Activated gamma-delta T cell treated with Interleukin-2 at 50 U/mL for 16 hours (primary cell): Measurements from ENCODE around the gene PSMA4.
"Not testable (repeated sequence)": the region's sequence is repeated elsewhere in the genome, so short reads cannot be mapped to it uniquely, and the experiment has no call there.

Source experiments
- DNase-seq: peaks from one replicate; pipeline ENCODE4 v3.0.0-alpha.2; 2020

Gene PSMA4

GRCh38 chr15:78552597-78552996 lies 12.4 kb downstream of the PSMA4 start:
- DNase-seq: no peak

- not testable (repeated sequence) for DNase-seq
Observed at GRCh38 chr15:78560201-78560600, 20.0 kb downstream of the PSMA4 start.

GRCh38 chr15:78561490-78561889 lies 21.2 kb downstream of the PSMA4 start:
- DNase-seq: no peak

- no peak for DNase-seq
Observed at GRCh38 chr15:78563092-78563491, 22.8 kb downstream of the PSMA4 start.

GRCh38 chr15:78564743-78565096 lies 24.5 kb downstream of the PSMA4 start:
- DNase-seq: no peak

- peak; percentile 54 for DNase-seq
Observed at GRCh38 chr15:78565097-78565950, 25.1 kb downstream of the PSMA4 start, which contains the start of gene CHRNA5. Gene CHRNA5 (plus strand): TSS chr15:78565520. CDS start chr15:78565720, 200 bp downstream.

- DNase-seq: no peak
Observed at GRCh38 chr15:78565951-78566774, 25.9 kb downstream of the PSMA4 start.

GRCh38 chr15:78567531-78567930 lies 27.3 kb downstream of the PSMA4 start:
- no peak for DNase-seq

GRCh38 chr15:78570710-78571109 lies 30.5 kb downstream of the PSMA4 start:
- DNase-seq: no peak

GRCh38 chr15:78571382-78571781 lies 31.1 kb downstream of the PSMA4 start:
- DNase-seq: no peak

- no peak for DNase-seq
Observed at GRCh38 chr15:78573416-78573815, 33.2 kb downstream of the PSMA4 start.

GRCh38 chr15:78574944-78575343 lies 34.7 kb downstream of the PSMA4 start:
- no peak for DNase-seq

GRCh38 chr15:78597583-78597982 lies 57.3 kb downstream of the PSMA4 start:
- no peak for DNase-seq

- no peak for DNase-seq
Observed at GRCh38 chr15:78598348-78598747, 58.1 kb downstream of the PSMA4 start.

GRCh38 chr15:78599189-78599588 lies 58.9 kb downstream of the PSMA4 start:
- no peak for DNase-seq
